Measurements from ENCODE around the gene MRTO4. TPM values are rescaled to one million over a fixed set of nuclear protein-coding genes. Genes with fewer than 3 reads are reported as not detected.
"Not testable (repeated sequence)": the region's sequence is repeated elsewhere in the genome, so short reads cannot be mapped to it uniquely, and the experiment has no call there.

The MRTO4 gene
- total RNA-seq, 1 experiment from 2014 or later = 90.1 TPM

DNA sequence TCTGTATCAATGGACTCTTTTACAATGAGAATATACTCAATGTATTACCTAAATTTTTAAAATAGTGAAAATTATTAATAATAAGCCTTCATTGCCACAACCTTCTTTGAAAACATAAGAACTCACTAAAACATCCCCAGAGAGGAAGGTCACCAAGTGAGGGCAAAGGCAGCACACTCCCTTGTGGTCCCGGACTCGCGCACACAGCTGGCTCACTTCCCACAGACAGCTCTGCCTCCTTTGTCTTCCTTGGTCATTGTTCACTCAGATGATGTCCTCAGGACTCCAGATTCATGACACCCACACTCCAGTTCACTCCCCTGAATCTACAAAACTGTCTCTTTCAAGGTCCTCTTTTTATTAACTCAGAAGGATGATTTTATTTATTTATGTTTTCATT, 22.4 kb upstream of the MRTO4 start:
- peaks cover 27% of the 10 kb centered on the region for H3K36me3 ChIP-seq (ENCODE audit: control insufficient read depth, insufficient read depth, low read length)
- no peaks in the 10 kb centered on the region for H3K9me3 ChIP-seq (ENCODE audit: control insufficient read depth, insufficient read depth, low read depth, low read length)
- ChIA-PET CTCF (no interaction called here), POLR2A (no interaction called here)
- TF ChIP-seq, protein P1, sequence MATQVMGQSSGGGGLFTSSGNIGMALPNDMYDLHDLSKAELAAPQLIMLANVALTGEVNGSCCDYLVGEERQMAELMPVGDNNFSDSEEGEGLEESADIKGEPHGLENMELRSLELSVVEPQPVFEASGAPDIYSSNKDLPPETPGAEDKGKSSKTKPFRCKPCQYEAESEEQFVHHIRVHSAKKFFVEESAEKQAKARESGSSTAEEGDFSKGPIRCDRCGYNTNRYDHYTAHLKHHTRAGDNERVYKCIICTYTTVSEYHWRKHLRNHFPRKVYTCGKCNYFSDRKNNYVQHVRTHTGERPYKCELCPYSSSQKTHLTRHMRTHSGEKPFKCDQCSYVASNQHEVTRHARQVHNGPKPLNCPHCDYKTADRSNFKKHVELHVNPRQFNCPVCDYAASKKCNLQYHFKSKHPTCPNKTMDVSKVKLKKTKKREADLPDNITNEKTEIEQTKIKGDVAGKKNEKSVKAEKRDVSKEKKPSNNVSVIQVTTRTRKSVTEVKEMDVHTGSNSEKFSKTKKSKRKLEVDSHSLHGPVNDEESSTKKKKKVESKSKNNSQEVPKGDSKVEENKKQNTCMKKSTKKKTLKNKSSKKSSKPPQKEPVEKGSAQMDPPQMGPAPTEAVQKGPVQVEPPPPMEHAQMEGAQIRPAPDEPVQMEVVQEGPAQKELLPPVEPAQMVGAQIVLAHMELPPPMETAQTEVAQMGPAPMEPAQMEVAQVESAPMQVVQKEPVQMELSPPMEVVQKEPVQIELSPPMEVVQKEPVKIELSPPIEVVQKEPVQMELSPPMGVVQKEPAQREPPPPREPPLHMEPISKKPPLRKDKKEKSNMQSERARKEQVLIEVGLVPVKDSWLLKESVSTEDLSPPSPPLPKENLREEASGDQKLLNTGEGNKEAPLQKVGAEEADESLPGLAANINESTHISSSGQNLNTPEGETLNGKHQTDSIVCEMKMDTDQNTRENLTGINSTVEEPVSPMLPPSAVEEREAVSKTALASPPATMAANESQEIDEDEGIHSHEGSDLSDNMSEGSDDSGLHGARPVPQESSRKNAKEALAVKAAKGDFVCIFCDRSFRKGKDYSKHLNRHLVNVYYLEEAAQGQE (IDR thresholded peaks at IDR 0.05; ENCODE audit: insufficient read depth in 1 of 2, low read depth in 2 of 2, low read length in 1 of 2) = no peak
- TF ChIP-seq TCF7L2 (IDR thresholded peaks at IDR 0.05; ENCODE audit: low read depth, low read length) (no peak), SIN3A (IDR thresholded peaks at IDR 0.05; ENCODE audit: borderline replicate concordance, insufficient read depth, low read depth, low read length) (no peak), POLR2AphosphoS5 (IDR thresholded peaks at IDR 0.05; ENCODE audit: low read depth, low read length) (no peak)
- TF ChIP-seq, protein P2, sequence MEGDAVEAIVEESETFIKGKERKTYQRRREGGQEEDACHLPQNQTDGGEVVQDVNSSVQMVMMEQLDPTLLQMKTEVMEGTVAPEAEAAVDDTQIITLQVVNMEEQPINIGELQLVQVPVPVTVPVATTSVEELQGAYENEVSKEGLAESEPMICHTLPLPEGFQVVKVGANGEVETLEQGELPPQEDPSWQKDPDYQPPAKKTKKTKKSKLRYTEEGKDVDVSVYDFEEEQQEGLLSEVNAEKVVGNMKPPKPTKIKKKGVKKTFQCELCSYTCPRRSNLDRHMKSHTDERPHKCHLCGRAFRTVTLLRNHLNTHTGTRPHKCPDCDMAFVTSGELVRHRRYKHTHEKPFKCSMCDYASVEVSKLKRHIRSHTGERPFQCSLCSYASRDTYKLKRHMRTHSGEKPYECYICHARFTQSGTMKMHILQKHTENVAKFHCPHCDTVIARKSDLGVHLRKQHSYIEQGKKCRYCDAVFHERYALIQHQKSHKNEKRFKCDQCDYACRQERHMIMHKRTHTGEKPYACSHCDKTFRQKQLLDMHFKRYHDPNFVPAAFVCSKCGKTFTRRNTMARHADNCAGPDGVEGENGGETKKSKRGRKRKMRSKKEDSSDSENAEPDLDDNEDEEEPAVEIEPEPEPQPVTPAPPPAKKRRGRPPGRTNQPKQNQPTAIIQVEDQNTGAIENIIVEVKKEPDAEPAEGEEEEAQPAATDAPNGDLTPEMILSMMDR (IDR thresholded peaks at IDR 0.05) = no peak
- BruUV-seq (replicated peaks) = no TSS peak
- H3K27ac ChIP-seq (ENCODE audit: low read length) = no peak overlapping the region
- in situ Hi-C loops (cut with HindIII; ENCODE audit: low pct_unique_long_range_greater_than_20kb, low sequenced_read_pairs) (no loop called here), intact Hi-C loops (cut with micrococcal nuclease; ENCODE audit: unreplicated experiment) (no loop called here)
- ATAC-seq (no peak), DNase-seq (ENCODE audit: low read depth, low spot score) (no peak)
- no peak overlapping the region for H3K4me3 ChIP-seq (ENCODE audit: low read depth in 2 of 2, low read length in 2 of 2)
- H3K27me3 ChIP-seq (ENCODE audit: control insufficient read depth, insufficient read depth, low read length) = no peaks in the 10 kb centered on the region
- no peaks in the 10 kb centered on the region for H3K4me1 ChIP-seq (ENCODE audit: control insufficient read depth, insufficient read depth, low read length)

DNA sequence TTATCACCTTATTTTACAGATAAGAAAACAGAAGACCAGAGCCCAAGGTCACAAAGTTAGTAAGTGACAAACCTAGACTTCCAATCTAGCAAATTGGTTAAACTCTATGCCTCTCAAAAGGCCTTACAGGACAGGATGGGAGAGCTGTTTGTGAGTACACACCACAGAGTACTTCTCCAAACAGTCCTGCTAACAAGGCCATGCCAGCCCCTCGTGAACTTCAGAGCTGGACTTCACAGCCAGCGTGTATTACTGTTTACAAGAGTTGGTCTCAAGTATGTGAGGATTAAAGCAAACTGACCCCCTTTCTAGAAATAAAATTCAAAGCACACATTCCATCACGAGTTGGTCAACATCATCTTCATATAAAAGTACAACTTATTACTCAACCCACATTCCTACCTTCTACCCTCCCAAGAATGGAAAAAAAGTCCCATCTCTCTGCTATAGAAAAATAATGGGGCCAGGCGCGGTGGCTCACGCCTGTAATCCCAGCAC, 21.7 kb upstream of the MRTO4 start:
- ATAC-seq = no peak
- Histone ChIP-seq H3K4me1 (ENCODE audit: control insufficient read depth, insufficient read depth, low read length) (no peaks in the 10 kb centered on the region), H3K4me3 (ENCODE audit: low read depth in 2 of 2, low read length in 2 of 2) (no peak overlapping the region), H3K36me3 (ENCODE audit: control insufficient read depth, insufficient read depth, low read length) (peaks cover 29% of the 10 kb centered on the region), H3K27ac (ENCODE audit: low read length) (no peak overlapping the region), H3K9me3 (ENCODE audit: control insufficient read depth, insufficient read depth, low read depth, low read length) (no peaks in the 10 kb centered on the region), H3K27me3 (ENCODE audit: control insufficient read depth, insufficient read depth, low read length) (no peaks in the 10 kb centered on the region)
- ChIA-PET CTCF (no interaction called here), POLR2A (no interaction called here)
- in situ Hi-C loops (cut with HindIII; ENCODE audit: low pct_unique_long_range_greater_than_20kb, low sequenced_read_pairs) (no loop called here), intact Hi-C loops (cut with micrococcal nuclease; ENCODE audit: unreplicated experiment) (no loop called here)
- no peak for DNase-seq (ENCODE audit: low read depth, low spot score)
- no TSS peak for BruUV-seq (replicated peaks)
- TF ChIP-seq, protein P2 (IDR thresholded peaks at IDR 0.05) = no peak
- TF ChIP-seq, protein P1 (IDR thresholded peaks at IDR 0.05; ENCODE audit: insufficient read depth in 1 of 2, low read depth in 2 of 2, low read length in 1 of 2) = no peak
- TF ChIP-seq SIN3A (IDR thresholded peaks at IDR 0.05; ENCODE audit: borderline replicate concordance, insufficient read depth, low read depth, low read length) = no peak
- TF ChIP-seq TCF7L2 (IDR thresholded peaks at IDR 0.05; ENCODE audit: low read depth, low read length) = no peak
- TF ChIP-seq POLR2AphosphoS5 (IDR thresholded peaks at IDR 0.05; ENCODE audit: low read depth, low read length) = no peak

DNA sequence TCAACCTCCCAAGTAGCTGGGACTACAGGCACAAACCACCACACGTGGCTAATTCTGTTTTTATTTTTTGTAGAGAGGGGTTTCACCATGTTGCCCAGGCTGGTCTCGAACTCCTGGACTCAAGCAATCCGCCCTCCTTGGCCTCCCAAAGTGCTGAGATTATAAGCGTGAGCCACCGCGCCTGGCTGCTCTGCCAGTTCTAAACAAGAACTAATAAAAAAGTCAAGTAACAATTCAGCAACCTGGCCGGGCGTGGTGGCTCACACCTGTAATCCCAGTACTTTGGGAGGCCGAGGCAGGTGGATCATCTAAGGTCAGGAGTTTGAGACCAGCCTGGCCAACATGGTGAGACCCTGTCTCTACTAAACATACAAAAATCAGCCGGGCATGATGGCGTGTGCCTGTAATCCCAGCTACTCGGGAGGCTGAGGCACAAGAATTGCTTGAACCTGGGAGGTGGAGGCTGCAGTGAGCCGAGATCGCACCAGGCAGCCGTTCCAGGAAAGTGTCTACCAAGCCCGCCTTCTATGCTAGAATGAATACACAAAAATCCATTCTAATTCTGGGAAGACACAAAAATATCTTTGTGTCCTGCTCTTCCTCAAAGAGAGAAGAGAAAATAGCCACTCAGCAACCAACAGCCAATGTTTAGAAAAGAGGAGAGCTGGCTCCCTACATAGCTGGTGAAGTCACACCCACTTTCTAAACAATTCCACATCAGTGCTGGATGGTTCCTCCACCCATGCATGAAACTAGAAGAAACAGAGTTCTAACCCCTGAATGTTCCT, 19.7 kb upstream of the MRTO4 start:
- ATAC-seq; H3K9me3 ChIP-seq (ENCODE audit: control insufficient read depth, insufficient read depth, low read depth, low read length); POLR2A ChIA-PET; H3K27ac ChIP-seq (ENCODE audit: low read length); in situ Hi-C loops (cut with HindIII; ENCODE audit: low pct_unique_long_range_greater_than_20kb, low sequenced_read_pairs); H3K27me3 ChIP-seq (ENCODE audit: control insufficient read depth, insufficient read depth, low read length); H3K4me3 ChIP-seq (ENCODE audit: low read depth in 2 of 2, low read length in 2 of 2); CTCF ChIA-PET; H3K4me1 ChIP-seq (ENCODE audit: control insufficient read depth, insufficient read depth, low read length); BruUV-seq (replicated peaks); DNase-seq (ENCODE audit: low read depth, low spot score); intact Hi-C loops (cut with micrococcal nuclease; ENCODE audit: unreplicated experiment): not testable (repeated sequence)
- peaks cover 29% of the 10 kb centered on the region for H3K36me3 ChIP-seq (ENCODE audit: control insufficient read depth, insufficient read depth, low read length)
